AG09319 (cell line): ENCODE results near the gene C6.
"Not testable (repeated sequence)": the region's sequence is repeated elsewhere in the genome, so short reads cannot be mapped to it uniquely, and the experiment has no call there.

Experiments
- DNase-seq: peaks from one replicate; pipeline ENCODE4 v3.0.0-alpha.2; 2010; ENCODE audit warnings: low read depth; ENCODE audit errors: extremely low read depth
- TF ChIP-seq, protein P1 (sequence below): IDR thresholded peaks from 2 replicates; pipeline ENCODE4 v1.5.1; 2011; ENCODE audit warnings: low read depth, mild to moderate bottlenecking, inconsistent platforms, low read length, moderate library complexity

Gene C6

DNA sequence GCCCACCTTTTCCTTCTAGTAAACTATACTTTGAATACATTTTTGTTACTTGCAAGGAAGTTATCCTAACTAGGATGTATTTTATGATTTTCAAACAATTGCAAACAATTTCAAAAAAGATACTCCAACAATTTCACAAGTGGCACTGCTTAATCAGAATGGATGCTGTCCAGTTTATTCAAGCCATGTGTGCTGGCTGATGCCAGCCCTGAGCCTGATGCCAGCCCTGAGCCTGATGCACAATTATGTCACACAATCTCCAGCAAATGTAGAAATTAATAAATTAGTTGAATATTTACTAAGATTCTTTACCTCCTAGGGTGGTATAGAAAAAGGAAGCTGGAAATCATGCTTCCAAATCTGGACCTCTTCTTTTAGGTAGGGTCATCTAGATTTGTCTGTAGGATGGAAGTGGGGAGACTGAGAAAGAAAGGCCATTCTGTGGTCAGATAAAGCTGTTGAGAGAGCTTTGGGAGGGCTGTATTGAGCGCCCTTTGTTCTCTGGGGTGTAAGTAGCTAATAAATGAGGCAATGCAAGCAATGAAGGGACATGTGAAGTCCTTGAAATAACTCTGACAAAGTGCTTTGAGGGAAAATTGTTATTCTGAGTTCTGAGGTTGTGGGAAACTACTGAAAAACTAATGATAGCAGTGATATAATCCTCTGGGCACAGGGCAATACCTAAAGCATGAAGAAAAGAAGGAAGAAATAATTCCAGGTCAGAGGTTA is 5.8 kb upstream of the C6 start:
- TF ChIP-seq, protein P1, sequence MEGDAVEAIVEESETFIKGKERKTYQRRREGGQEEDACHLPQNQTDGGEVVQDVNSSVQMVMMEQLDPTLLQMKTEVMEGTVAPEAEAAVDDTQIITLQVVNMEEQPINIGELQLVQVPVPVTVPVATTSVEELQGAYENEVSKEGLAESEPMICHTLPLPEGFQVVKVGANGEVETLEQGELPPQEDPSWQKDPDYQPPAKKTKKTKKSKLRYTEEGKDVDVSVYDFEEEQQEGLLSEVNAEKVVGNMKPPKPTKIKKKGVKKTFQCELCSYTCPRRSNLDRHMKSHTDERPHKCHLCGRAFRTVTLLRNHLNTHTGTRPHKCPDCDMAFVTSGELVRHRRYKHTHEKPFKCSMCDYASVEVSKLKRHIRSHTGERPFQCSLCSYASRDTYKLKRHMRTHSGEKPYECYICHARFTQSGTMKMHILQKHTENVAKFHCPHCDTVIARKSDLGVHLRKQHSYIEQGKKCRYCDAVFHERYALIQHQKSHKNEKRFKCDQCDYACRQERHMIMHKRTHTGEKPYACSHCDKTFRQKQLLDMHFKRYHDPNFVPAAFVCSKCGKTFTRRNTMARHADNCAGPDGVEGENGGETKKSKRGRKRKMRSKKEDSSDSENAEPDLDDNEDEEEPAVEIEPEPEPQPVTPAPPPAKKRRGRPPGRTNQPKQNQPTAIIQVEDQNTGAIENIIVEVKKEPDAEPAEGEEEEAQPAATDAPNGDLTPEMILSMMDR, result no peak
- no peak for DNase-seq

DNA sequence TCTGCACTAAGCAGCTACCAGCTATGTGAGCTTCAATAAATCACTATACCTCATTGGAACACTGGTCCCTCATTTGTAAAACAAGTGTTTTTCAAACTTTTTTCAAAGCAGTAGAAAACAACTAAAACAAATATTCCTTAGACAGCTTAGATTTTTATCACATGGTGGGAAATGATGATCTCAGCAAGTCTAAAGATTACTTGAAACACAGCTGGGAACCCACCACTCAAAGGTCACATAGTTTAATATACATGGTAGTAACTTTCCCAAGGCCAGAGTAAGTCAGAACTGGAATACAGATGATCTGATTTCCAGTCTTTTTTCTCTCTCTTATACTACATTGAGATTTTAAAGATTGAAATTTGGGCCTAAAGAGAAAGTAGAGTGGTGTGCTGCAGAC is 850 bp upstream of the C6 start:
- TF ChIP-seq, protein P1, result no peak

DNA sequence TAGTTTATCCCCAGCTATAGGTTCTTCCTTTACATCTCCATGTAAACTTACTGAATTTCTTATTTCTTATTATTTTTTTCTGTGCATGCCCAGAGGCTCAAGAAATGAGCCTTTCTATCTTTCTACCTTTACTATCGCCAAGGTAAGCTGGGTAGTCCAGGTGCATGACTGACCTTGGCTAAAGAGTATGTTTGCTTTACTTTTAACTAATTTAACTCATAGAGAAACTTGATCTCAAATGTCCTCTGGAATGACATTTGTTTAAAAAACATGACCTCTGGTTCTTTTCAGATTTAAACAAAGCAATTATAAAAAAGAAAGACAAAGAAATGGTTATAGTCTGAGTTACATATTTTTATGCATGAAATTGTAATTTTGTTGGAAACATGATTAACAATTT is 397 bp downstream of the C6 start:
- TF ChIP-seq, protein P1, result no peak
- no peak for DNase-seq

More for the DNA sequence above, 850 bp upstream of the C6 start:
- no peak for DNase-seq

DNA sequence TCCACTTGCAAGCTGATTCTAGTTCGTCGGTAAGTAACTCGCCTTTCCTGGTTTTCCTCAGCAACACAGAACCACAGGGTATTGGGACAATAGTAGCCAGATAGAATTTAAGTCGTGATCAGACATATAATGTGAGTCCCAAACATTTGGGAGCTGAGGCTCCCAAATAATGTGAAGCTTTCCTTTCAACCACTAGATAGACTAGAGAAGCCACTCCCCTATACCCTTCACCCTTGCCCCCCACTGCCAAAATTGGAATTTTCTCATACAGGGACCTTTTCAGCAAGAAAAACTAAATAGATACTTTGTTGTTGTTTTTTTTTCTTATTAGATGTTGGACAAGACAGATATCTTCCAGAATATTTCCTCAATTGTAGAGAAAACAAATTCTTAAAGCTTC is 1.9 kb downstream of the C6 start:
- no peak for DNase-seq
- TF ChIP-seq, protein P1, result no peak

DNA sequence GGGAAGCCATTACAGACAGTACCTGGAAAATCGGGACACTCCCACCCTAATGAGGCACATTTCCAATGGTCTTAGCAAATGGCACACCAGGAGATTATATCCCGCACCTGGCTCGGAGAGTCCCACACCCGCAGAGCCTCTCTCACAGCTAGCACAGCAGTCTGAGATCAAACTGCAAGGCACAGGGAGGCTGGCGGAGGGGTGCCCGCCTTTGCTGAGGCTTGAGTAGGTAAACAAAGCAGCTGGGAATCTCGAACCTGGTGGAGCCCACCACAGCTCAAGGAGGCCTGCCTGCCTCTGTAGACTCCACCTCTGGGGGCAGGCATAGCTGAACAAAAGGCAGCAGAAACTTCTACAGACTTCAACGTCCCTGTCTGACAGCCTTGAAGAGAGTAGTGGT is 7.9 kb downstream of the C6 start:
- DNase-seq, result not testable (repeated sequence)

DNA sequence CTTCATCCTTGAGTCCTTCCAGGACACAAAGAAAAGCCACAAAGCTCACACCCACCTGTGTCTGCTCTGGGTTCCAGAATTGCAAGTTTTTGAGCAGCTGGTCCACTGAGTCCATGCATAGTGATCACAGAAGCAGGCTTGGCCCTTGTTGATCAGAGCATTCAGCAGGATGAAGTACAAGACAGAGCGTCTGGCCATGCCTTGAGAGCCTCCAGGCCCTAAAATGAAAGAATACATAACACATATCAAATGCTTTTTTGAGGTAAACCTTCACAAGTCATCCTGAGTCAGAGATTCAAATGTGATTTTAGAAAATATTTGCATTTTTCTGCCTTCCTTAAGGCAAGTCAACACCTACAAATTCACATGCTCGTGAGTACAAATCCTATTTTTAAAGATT is 10.3 kb downstream of the C6 start:
- DNase-seq, result no peak
- TF ChIP-seq, protein P1, result no peak

DNA sequence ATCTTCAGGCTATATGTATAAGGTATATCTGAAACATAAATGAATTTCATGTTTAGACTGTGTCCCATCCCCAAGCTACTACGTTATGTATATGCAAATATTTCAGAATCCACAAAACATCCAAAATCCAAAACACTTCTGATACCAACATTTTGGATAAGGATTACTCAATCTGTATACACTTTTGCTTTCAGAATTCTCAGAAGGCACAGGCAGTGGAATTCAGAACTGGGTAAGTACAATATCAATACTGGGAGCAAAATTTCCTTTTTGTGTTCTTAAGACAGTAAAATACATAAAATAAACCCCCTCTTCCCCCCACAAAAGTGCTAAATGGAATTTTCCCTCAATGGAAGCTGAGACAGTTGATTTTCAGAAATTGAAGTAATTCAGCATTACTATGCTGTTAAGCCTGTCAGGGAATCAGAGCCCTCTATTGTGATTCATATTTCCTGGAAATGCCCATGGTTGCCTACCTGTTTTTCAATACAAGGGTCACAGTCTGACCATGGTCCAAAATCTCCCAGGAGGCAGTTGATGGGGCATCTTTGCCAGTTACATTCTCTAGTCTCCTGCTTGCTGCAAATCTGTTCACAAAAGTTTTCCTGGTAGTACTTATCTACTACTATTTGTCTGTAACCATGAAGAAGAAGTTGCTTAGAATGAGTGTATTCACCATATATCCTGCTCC is 12.1 kb downstream of the C6 start:
- TF ChIP-seq, protein P1, result no peak
- DNase-seq, result no peak
